ENCODE data around the gene RALGAPB.

GRCh38 chr20:38466983-38467382, 5.7 kb upstream of the RALGAPB start:
- TF ChIP-seq CTCF (IDR thresholded peaks at IDR 0.05 in 8 of 11, conservative IDR thresholded peaks at IDR 0.05 in 3 of 11): no peak
- no peak for TF ChIP-seq POLR2AphosphoS5 (IDR thresholded peaks at IDR 0.05)

Data from spleen (tissue), 7 donors.